ENCODE results near the gene CD38. TPM values are rescaled to one million over a fixed set of nuclear protein-coding genes. Genes with fewer than 3 reads are reported as not detected.
"Not testable (repeated sequence)": the region's sequence is repeated elsewhere in the genome, so short reads cannot be mapped to it uniquely, and the experiment has no call there.

Gene CD38
- total RNA-seq, 1 experiment from 2014 or later = not detected

- no peak for DNase-seq (ENCODE audit: low spot score)
Measured at GRCh38 chr4:15799141-15799540, 21.0 kb downstream of the CD38 start.

GRCh38 chr4:15799701-15800100 is 21.6 kb downstream of the CD38 start:
- DNase-seq (ENCODE audit: low spot score) = no peak

DNA sequence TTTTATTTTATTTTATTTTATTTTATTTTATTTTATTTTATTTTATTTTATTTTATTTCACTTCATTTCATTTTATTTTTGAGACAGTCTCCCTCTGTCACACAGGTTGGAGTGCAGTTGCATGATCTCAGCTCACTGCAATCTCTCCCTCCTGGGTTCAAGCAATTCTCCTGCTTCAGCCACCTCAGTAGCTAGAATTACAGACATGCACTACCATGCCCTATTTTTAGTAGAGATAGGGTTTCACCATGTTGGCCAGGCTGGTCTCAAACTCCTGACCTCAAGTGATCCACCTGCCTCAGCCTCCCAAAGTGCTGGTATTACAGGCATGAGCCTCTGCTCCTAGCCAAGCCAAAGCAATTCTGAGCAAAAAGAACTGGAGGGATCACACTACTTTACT is 24.4 kb downstream of the CD38 start:
- not testable (repeated sequence) for DNase-seq (ENCODE audit: low spot score)

DNA sequence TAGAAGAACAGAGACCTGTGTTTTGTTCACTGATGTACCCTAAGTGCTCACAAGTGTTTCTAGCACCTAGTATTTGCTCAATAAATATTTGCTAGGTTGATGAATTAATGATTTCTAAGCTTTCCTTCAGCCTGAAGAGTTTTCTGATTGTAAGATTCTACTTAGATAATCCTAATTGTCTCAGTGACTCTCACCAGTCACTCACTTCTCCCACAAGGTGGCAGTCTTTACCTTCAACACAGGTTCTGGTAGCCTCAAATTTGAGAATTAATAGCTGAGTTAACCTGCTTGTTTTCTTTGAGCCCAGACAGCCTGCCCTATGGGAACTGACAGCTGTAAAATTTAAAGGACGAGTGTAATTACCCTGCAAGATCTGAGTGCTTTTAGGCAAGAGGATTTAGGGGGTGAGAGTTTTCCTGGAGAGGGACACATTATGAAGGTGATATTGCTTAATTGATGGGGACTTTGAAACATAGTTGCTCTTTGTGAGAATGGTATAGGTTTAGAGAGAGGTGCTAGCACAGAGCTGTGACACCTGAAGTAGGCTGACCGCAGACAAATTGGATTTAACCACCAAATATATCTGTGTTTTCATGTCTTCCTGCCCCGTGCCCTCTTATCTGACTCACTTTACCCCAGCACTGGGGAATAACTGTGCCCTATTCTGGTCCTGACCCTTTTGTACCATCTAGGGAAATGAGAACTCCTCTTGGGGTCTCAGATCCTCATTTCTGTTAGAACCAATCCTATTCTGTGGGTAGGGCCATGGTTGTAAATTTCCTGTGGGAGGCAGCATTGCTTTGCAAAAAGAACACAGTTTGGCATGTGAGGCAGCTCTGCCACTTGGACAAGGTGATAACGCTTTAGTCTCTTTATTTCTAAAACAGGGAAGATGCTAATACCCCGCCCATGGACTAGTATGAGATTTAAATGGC is 27.7 kb downstream of the CD38 start:
- peak; percentile 28 for DNase-seq (ENCODE audit: low spot score)

DNA sequence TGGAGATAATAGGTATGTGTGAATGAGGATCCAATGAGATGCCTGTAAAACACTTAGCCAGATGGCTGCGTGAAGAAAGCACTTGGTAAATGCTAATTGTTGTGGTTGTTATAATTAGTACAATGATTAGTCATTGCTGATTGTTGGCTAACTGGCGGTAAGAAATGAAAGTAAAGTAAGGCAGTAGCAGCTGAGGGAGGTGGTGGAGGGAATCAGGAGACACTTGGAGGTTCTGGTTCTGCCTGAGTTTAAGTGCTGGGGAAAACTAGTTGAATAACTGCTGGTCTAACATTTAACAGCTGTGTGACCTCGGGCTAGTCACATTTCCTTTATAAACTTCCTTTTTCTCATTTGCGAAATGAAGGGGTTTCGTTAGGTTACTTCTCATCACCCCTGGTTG is 30.9 kb downstream of the CD38 start:
- DNase-seq (ENCODE audit: low spot score) = no peak

DNA sequence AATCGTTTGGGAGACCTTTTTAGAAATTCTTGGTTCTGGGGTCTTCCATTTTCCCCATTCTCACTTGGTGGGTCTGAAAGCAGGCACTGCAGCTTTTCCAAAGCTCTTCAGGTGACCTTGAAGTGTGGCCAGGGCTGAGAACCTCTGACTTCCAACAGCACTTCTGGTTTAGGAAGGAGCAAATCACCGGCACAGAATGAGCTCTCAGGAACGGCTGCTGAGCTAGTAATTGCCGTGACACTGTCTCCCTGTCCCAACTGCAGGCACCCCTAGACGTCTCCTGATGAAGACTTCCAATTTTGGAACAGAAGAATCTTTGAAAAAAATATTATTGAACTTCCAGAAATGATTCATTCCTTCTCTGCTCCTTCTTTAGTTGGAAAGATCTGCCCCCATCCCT is 31.3 kb downstream of the CD38 start:
- DNase-seq (ENCODE audit: low spot score) = no peak

- DNase-seq (ENCODE audit: low spot score) = no peak
Measured at GRCh38 chr4:15811703-15812337, 33.7 kb downstream of the CD38 start.

DNA sequence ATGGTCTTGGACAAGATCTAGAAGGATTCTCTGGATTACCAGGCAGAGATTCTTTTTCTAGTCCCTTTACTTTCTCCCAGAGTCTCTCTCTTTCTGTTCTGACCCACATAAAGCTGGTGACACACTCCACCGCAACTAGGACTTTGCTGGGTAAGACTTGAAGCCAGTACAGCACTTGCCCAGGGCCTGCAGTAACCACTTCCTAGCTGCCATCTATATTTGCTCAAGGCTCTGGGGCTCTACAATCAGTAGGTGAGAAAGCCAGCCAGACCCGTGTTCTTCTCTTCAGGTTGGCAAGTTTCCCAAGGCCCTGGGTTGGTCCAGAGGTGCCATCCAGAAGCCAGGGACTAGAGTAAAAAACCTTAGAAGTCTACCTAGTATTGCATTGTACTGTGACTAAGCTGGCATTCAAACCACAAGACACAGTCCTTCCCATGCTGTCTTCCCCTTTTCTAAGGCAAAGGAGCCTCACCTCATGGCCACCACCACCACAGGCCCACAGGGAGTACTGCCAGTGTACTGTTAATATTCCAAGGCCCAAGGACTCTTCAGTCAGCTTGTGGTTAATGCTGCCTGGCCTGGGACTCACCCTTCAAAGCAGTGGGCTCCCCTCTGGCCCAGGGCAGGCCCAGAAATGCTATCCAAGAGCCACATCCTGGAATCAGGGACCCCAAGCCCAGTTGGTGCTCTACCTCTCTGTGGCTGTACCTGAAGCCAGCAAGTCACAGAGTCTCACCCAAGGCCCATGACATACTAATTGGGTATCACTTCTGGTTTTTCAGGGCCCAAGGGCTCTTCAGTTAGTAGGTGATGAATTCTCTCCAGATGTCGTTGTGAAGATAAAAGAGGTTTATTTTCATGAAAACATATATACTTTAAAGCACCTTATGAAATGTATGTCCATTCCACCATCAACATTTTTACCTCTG is 54.7 kb downstream of the CD38 start:
- DNase-seq (ENCODE audit: low spot score) = no peak

- DNase-seq (ENCODE audit: low spot score) = no peak
Measured at GRCh38 chr4:15833801-15834200, 55.7 kb downstream of the CD38 start.

DNA sequence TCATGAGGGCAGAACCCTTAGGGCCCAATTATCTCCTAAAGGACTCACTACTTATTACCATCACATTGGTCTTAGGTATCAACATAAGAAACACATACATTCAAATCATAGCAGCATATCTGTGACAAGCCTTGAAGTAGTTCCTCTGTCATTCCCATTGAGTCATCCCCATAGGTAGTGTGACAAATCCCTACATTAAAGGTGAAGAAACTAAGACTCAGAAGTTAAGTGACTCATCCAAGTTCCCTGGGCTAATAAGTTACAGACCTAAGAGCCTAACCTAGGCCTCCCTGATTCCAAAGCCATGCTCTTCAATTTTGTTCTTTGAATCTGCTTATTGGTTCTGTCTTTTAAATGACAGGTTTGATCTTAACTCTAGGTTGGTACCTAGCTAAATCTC is 58.2 kb downstream of the CD38 start:
- DNase-seq (ENCODE audit: low spot score) = no peak

DNA sequence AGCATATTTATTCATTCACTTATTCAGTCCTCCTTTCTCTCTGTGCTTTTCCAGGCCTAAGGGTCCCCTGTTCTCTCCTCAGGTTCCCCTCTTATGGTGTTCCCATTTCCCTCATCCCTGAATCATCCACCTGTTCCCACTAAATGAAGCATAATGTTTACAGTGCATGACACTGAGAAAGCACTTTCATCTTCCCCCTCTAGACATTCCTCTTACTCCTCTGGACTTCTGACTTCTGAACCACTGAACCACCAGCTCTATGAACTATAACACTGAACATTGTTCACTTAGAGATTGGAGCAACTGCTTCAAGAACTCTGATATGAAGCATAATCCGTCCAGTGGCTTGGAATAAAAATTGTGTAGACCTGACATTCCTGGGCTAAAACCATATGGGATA is 59.5 kb downstream of the CD38 start:
- no peak for DNase-seq (ENCODE audit: low spot score)

DNA sequence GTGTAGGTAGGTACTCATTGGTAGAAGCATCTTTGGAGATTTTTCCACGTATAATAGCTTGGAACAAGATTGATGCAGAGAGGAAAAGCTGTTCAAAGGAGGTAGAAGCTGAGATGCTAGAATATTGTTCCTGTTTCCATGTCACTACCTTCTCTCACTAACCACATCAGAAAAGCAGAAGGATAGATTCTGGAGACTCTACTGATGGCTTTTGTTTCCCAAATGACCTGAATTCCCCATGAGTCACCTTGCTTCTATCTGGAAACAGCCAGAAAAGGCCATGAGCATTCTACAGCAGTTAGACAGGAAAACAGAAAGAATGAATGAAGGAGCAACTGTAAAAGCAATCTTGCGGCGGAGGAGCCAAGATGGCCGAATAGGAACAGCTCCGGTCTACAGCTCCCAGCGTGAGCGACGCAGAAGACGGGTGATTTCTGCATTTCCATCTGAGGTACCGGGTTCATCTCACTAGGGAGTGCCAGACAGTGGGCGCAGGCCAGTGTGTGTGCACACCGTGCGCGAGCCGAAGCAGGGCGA is 63.1 kb downstream of the CD38 start:
- not testable (repeated sequence) for DNase-seq (ENCODE audit: low spot score)

- no peak for DNase-seq (ENCODE audit: low spot score)
Measured at GRCh38 chr4:15847746-15848145, 69.6 kb downstream of the CD38 start.

GRCh38 chr4:15848191-15848842 is 70.2 kb downstream of the CD38 start:
- DNase-seq (ENCODE audit: low spot score) = no peak

- DNase-seq (ENCODE audit: low spot score) = no peak
Measured at GRCh38 chr4:15851969-15852368, 73.8 kb downstream of the CD38 start.

- no peak for DNase-seq (ENCODE audit: low spot score)
Measured at GRCh38 chr4:15852524-15852923, 74.4 kb downstream of the CD38 start.

DNA sequence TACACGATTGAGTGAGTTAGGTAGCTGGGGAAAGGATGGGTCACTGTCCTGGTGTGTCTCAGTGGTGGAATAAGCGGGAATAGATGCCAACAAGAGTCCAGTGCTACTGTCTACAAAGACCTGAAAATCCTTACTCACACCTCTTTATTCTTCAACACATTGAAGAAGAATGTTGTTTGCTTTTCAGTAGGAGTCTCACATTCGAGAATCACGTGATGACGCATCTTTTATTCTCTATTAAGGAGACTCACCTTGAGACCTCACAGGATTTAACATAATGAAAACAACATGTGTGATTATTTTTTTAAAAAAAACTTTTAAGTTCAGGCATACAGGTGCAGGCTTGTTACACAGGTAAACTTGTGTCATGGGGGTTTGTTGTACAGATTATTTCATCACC is 75.2 kb downstream of the CD38 start:
- DNase-seq (ENCODE audit: low spot score) = no peak

GRCh38 chr4:15855804-15856475 is 77.8 kb downstream of the CD38 start:
- DNase-seq (ENCODE audit: low spot score) = peak; percentile 25

GRCh38 chr4:15861198-15861597 is 83.1 kb downstream of the CD38 start:
- DNase-seq (ENCODE audit: low spot score) = not testable (repeated sequence)

- no peak for DNase-seq (ENCODE audit: low spot score)
Measured at GRCh38 chr4:15864651-15865566, 86.8 kb downstream of the CD38 start.

All from A172 (cell line).